GM21360 (cell line): ENCODE data around the gene KCNQ2.

ENCODE experiments used
- ATAC-seq: cut with Tn5 transposase; IDR thresholded peaks from one replicate; pipeline ENCODE4 v1.9.1; 2021; ENCODE audit warnings: mild to moderate bottlenecking, moderate library complexity; ENCODE audit not compliant: unreplicated experiment

Gene KCNQ2

DNA sequence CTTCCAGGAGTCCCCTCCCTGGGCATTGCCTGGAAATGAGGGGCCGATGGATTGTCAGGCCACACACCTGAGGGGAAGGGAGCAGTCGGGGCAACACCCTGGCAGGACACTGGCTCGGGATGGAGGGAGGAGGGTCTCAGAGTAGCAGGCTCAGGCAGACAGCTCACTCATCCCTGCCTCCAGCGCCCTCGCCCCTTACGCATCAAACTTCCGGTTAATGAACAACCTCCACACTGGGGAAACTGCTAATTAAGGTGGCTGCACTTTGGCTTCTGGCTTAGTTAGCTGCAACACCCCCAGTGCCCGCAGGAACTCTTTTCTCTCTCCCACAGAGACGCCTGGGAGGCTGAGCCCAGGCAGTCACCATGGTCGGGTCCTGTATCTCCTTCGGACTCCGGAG lies 98.0 kb downstream of the KCNQ2 start:
- ATAC-seq: no peak

DNA sequence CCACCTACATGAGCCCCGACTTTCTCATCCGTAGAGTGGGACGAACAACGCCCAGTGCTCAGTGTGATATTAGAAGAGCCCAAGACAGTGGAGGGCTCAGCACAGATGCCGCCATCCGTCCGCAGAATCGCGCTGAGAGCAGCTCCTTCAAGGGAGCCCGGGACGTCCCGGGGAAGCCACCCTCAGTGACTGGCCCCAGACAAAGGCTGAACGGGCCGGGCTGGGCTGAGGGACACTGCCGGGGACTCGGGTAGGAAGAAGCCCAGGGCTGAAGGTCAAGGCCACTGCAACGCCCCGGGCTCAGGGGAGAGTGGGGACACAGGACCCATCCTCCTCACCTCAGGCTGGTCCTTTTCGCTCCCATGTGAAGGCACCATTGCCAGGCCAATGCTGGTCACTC lies 98.5 kb downstream of the KCNQ2 start:
- no peak for ATAC-seq

DNA sequence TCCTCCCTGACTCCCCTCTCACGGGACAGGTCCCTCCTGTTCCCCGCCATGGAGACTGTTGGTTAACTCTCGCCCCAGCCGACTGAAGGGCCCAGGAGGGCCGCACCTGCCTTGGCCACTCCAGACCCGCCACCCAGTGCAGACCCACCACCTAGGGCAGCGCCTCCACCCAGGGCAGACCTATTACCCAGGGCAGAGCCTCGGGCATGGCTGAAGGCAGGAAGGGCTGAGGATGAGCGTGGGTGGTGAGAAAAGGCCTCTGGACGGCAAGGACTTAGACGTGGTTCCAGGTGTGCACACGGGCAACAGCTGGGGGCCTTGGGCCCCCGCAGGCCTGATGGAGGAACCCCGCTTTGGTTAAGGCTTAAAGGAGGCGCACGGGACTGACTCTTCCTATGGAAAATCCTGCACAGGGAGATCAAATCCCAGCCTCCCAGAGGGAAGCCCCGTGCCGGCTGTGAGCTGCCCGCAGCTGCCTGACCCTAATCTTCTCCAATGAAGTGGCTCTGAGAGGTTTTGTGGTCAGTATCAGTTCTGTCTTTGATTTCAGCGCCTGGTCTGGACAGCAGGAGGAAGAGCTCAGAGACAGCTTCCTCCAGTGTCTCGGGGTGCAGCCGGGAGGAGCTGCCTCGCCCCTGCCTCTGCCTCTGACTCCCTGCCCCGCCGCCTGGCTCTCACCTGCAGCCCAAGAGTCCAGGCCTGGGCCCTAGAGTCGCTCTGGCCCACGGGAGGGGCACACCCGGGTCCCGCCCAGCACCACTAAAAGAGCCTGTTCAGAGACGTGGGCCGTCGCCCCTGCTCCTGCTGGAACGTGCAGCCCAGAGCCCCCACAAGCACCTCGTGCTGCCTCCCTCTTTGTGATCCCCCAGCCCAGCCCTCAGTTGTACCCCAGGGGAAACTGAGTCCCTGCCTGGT lies 99.2 kb downstream of the KCNQ2 start:
- no peak for ATAC-seq

DNA sequence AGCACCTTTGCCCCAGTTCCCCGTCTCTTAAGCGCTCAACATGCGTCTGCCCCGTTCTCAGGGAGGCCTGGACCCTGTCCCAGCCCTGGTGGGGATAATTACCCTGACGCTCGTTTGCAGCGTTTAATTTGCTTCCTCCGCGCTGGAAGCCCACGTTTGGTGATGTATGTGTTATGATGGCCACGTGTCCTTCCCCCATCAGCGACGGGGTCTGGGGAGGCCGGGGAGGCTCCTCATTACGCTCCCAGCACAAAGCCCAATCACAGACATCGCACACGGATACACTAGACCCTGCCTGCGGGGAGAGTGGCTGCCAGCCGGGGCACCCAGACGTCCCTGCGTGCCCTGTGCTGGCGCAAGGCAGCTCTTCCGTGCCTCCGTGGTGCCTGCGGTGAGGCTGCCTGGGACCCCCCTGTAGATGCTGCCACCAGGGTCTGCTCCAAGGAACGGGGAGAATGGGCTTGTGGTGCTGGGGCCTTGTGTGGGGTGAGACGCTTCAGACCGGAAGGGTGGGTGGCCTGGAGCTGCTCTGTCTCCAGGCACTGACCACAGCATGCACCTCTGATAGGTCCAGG lies 101.1 kb downstream of the KCNQ2 start:
- no peak for ATAC-seq

DNA sequence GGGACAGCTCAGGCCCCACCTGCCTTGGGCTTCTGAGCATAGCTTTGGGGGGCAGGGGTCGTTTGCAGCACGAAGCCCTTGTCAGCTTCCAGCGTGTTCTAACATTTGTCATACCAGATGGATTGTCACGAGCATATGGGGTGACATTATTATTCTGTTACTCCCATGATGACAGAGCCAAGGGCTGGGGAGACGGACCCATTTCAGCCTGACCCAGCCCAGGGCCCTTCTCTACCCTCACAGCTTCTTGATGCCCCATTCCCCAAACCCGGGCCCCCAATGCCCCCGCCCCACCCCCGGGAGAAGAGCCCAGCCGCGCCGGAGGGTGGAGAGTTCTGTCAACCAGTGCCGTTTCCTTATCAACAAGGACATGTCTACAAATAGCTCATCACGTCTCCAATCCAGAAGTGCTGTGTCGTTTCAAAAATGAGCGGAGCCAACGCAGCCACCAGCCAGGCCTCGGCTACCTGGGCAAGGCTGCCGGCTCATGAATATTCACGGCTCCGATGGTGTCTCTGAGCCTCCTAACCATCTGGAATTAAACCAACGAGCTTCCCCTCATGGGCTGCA lies 101.8 kb downstream of the KCNQ2 start:
- no peak for ATAC-seq

DNA sequence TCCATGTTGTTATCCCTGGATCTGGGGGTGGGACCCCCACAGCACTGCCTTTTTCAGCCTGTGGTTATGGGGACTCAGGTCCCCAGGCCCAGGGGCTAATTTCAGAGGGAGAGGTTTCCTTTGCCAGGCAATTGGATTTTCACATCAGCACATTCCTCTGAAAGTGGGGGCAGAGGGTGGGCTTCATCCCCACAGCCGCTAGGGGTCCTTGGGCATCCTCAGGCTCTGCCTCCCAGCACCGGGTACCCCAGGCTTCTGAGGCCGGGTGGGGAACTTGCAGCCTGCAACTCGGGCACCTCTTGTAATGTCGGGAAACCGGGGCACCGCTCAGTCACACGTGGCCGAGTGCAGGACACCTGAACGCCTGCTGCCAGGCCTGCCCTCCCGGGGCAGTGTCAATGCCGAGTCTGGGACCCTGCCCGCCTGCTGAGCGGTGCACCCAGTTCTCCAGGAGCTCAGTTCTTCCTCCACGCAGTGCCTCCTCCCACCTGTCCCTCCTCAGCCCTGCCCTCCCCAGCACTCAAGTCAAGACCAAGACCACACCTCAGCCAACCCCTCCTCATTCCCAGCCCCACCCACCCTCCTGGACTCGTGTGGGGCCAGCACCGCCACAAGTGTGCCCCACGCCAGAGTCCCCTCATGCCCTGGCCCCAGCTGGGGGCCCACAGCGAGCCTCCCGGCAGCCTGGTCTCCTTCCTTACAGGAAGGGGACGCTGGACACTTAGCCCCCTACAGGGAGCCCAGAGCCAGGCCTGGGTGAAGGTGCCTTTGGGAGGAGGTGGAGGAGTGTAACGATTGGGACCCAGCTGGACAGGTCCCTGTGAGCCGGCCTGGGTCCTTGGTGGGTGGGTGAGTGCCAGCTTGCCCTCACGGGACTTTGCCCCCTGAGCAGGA lies 102.5 kb downstream of the KCNQ2 start:
- ATAC-seq: no peak

DNA sequence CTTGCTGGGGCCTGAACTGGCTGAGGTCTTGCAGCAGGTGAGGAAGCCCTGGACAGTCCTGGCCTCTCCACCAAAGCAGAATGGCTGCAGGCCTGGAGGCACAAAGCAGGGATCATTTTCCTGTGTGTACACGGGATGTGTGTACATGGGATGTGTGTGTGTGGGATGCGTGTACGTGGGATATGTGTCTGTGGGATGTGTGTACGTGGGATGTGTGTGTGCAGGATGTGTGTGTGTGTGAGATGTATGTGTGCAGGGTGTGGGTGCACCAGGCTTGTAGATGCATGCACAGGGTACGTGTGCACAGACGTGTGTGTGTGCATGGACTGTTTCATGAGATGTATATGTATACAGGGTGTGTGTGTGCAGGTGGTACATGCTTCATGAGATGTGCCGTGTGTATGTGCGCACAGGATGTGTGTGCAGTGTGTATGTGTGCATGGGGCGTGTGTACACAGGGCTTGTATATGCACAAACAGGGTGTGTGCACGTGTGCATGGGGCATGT lies 103.4 kb downstream of the KCNQ2 start:
- no peak for ATAC-seq

DNA sequence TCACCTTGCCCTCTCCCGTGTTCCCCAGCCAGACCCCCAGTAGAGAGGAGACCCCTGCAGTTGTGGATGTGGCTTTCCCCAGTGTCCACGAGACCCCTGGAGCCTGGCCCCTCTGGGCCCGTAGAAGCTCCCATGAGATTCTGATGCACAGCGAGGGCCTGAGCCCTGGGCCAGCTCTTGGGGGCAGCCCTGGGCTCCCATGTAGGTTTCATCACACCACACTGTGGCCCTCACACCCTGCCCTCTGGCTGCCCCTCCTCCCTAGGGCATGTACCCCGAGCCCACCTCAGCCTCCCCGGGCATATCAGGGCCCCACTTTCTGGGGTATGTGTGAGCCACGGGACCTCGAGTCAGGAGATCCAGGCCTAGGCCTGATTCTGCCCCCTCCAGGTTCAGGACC lies 104.3 kb downstream of the KCNQ2 start:
- ATAC-seq: no peak

DNA sequence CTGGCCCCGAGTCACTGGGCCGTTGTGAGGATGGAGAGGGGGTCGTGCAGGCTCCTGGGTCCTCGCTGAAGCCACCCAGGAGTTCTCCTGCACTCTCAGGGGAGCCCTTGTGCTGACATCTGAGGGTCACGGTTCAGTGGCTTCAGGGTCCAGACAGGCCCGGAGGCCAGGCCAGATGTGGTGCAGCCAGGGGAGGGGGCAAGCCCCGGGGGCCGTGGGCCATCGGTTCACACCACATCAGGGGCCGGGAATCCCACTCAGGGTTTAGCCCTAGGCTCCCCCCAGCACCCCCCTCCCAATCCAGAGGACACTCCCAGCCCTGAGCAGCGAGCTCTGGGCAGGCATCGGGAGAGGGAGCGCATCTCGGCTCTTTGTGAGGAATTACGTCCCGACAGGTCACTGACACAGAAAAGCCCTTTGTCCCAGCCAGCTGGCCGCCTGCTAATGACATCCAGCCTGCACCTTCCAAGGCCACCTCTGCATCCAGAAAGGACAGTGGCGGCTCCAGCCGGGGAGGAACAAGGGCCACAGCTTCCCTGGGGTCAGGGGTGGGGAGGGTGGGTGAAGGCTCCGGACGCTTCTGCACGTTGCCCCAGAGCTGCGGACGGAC lies 104.9 kb downstream of the KCNQ2 start:
- no peak for ATAC-seq

DNA sequence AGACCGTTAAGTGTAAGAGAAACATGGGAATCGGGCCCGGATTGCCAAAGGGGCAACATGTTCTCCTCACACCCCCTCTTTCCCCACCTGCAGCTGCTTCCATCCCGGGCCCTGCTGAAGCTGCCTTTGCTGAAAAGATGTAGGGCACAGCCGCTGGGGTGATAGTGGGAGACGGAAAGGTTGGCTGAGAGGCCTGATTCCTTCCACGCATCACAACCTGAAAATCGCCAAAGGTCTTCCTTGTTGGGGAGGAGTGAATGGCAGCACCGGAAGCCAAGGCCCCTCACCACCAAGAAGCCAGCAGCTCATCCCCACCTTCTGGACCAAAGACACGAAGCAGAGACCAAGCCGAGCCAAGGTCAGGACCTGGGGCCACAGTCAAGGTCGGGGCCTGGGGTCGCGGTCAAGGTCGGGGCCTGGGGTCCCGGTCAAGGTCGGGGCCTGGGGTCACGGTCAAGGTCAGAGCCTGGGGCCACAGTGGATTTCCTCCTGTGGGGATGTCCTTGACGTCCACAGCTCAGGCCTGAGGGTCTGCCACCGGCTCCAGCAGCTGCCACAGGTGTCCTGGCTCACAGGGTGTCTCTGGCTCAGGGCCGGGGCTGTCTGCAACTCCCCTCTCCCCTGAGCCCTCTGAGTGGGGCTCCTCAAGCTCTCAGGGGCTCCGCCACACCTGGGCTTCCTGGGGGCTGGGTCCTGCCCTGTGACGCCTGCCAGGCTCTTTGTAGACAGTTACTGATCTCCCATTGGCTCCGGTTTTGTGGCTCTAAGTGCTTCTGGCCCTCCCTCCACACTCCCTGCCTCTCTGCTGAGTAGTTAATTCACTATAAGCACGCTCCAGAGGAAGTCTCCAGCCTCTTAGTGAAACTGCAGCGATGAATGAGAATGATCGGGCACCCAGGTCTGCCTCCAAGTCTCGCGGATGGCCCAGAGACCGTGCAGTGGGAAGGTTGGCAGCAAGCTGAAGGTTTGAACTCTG lies 105.8 kb downstream of the KCNQ2 start:
- ATAC-seq: no peak

DNA sequence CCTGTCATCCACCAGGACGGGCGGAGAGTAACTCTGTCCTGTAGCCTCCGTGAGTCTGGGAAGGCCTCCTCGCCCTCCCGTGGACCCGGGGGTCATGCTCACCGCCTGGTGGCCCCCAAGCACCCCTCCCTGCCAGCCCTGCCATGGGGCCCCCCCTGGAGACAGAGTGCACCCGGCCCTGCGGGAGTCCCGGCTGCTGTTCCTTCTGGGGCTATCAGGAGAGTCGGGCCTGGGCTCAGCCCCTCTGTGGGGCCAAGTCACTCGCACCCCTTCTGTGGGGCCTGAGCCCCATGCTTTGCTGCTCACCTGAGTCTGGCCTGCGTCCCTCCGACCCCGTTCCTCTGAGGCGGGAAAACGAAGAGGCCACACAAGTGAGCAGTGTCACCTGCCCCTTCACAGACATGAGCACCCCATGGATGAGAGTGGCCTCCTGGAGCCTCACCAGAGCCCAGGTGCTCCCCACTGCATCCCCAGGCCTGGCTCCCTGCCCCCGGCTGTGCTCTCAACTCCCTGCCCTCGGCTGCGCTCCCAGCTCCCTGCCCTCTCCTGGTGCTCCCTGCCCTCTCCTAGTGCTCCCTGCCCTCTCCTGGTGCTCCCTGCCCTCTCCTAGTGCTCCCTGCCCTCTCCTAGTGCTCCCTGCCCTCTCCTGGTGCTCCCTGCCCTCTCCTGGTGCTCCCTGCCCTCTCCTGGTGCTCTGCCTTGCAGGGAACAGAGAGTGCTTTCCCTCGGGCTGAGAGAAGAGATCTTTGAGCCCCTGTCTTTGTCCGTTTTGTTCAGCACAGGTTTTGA lies 106.7 kb downstream of the KCNQ2 start:
- ATAC-seq: no peak

DNA sequence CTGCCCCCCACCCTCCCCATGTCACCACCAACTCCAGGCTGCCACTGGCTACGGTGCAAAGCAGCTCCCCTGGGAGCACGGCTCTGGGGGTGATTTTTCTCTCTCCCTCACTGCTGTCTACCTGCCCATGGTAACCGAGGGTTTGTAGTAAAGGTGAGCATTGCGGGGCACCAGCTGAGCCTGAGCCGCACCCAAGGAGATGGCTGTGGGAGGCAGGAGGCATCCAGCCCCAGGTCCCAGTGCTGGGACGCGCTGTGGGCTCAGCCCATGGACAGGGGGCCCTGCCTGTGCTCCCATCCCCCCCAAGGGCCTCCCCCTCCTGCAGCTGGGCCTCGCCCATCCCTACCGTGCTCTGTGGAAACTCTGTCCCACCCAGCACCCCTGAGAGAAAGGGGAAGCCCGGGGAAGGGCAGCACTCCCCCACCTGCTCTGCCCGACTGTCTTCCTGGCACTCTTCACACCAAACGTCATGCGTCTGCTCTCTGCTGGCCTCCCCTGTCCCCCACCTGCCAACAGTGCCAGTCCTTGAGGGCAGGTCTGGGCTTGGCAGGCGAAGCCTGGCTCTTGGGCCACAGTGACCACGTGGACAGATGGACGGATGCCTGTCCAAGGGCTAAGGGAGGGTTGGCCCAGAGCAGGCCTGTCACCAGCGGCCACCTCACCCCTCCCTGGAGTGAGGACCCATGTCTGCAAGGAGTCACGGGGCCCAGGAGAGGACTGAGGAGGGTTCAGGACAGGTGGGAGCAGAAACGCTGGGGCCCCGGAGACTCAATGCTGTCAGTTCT lies 107.5 kb downstream of the KCNQ2 start:
- ATAC-seq: no peak

DNA sequence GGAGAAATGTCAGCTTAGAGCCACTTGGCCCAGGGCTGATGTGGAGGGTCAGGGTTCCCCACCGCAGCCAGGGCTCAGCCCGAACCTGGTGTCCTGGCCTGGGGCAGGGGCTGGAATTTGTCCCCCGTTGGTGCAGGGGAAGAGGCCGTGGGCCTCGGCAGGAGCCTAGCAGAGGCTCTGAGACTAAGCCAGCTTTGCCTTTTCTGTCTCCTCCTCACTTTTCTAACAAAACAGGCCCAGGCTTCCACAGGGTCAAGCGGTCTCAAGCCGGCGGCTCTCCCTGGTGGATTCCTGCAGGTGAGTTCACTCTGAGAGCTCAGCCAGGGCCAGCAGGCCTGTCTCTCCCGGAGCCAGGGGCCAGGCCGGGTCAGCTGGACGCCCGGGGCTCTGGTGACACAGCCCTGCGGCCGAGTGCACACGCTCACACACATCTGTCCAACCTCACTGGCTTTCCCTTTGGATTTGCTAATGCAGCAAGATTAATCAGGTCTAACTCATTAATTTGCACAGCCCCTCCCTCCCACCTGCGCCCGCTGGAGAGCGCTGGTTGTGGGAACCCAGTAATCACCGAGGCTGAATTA lies 108.4 kb downstream of the KCNQ2 start:
- ATAC-seq: no peak

DNA sequence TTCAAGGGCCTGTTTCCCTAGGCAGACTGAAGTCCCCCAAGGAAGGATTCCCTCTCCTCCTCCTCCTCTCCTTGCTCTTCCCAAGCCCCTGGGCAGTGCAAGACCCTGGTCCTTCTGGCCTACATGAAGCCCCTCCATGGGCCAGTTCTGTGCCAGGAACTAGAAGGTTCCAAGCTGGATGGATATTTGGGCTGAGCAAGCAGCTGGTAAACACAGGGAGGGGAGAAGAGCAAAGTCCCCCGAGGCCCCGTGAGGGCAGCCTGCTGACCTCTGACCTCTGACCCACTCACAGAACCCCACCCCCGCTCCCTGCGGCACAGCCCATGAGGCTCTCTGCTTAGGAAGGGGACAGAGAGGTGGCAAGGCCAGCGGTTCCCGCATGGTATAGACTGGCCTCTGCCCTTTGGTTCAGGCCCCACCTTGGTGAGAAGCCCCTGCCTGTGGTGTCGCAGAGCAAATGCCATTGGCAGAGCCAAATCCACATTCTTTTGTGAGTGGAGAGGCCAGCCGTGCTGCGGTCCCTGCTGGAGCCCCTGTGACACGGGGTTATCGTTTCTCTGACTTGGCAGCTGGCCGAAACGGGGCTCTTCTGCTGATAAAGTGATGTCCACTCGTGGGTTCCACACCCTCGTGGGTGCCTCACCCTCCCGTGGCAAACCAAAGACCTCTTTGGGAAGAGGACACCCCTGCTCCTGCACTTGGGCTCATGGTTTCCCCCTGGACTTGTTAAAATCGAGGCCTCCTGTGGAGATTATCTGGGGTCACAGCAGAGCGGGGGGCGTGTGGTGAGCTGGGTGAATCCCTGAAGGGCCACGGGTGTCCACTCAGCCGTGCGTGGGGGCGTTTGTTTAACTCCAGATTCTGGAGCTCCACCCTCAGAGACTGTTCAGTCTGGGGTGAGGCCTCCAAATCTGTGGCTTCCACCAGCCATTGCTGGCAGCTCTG lies 109.2 kb downstream of the KCNQ2 start:
- ATAC-seq: no peak

DNA sequence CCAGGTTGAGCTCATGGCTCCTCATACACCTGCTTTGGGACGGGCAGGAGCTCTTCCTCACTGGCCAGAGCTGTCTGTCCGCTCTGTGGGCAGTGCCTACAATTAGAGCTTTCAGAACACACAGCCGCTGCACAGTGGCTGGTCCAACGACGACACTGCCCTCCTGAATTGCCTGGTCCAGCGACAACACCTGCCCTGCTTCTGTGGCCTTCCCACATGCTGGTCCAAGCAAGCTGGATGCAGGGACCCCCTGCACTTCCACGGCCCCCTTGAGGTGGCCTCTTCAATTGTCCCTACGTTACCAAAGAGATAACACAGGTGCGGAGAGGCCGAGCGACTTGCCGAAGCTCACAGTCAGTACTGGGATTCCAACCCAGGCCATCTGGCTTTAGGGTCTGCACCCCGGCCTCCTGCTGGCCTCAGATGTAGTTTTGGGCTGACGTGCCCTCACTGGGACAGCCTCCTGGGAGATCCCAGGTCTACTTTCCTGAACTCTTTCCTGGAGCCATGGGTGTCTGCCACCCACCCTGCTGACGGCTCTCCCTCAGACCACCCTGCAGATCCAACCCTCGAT lies 109.9 kb downstream of the KCNQ2 start:
- no peak for ATAC-seq
